T-helper 2 cell treated with Interferon-gamma antibody and Interleukin-4, amounts not matched to agents 5 μg/mL and 100 μg/mL, for 36 hours (primary cell): ENCODE data around the gene MTAP.

Experiments used
- DNase-seq: peaks from one replicate; pipeline ENCODE4 v3.0.0; 2021; ENCODE audit warnings: low spot score
- H3K27ac Mint-ChIP-seq: one replicate; pipeline ENCODE4 v1.8.0; 2021; ENCODE audit warnings: mild to moderate bottlenecking, mixed read lengths
- H3K27me3 Mint-ChIP-seq: one replicate; pipeline ENCODE4 v1.8.0; 2021; ENCODE audit warnings: low read depth, mixed read lengths
- H3K36me3 Mint-ChIP-seq: one replicate; pipeline ENCODE4 v1.8.0; 2021; ENCODE audit warnings: low read depth, mixed read lengths
- H3K4me1 Mint-ChIP-seq: one replicate; pipeline ENCODE4 v1.8.0; 2021; ENCODE audit warnings: low read depth, mixed read lengths
- H3K4me3 Mint-ChIP-seq: one replicate; pipeline ENCODE4 v1.8.0; 2022; ENCODE audit warnings: mild to moderate bottlenecking, moderate library complexity, mixed read lengths
- H3K9me3 Mint-ChIP-seq: one replicate; pipeline ENCODE4 v1.8.0; 2021; ENCODE audit warnings: mixed read lengths

MTAP gene

DNA sequence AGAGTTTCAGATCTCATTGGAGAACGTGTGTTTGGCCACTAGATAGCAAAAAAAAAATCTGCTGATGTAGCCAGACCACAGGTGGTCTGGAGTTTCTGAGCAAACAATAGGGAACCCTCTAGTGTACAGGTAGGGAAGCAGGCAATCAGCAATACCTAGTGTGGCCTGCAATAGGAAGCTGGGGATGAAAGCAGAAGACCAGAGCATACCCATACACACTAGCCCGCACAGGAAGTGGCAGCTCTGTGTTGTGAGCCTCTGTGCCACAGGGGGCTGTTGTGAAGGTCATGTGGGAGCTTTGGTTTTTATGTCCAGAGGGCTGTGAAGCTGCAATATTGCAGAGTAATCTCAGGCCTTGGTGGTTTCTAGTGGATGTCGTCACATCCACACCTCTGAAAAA, 81.2 kb downstream of the MTAP start:
- Mint-ChIP-seq H3K4me1 (peaks cover 2% of the 10 kb centered on the region), H3K9me3 (peaks cover 43% of the 10 kb centered on the region), H3K27me3 (no peaks in the 10 kb centered on the region), H3K4me3 (no peak overlapping the region), H3K36me3 (peaks cover 47% of the 10 kb centered on the region), H3K27ac (no peak overlapping the region)
- no peak for DNase-seq

DNA sequence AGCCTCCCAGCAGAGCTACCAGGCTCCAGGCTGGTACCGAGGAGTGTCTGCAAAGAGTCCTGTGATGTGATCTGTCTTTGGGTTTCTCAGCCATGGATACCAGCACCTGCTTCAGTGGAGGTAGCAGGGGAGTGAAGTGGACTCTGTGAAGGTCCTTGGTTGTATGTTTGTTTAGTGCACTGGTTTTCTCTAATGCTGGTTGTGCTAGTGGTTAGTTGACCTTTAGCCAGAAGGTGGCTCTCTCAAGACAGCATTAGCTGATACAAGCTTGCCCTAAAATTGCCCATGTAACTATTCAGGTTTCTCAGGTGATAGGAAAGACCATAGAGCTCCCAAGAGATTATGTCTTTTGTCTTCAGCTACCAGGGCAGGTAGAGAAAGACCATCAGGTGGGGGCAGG, 87.2 kb downstream of the MTAP start:
- H3K4me1 Mint-ChIP-seq, result no peaks in the 10 kb centered on the region

DNA sequence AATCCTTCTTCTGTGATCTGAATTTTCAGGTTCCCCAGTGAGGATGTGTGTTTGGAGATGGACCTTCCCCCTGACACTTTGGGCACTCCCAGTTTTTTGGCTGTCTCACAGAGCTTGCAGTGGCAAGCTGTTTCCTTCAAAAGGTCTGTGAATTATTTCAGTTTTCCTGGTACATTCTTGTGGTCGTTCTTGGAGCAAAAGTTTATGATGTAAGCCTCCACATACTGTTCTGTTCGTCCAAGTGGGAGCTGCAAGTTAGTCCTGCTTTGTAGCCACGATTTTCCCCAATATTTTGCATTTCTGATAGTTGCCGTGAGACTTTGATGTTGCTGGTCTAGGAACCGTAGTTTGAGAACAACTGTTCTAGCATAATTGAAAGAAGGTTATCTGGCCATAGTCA, 88.3 kb downstream of the MTAP start:
- H3K27ac Mint-ChIP-seq, result no peak overlapping the region
- H3K9me3 Mint-ChIP-seq, result peaks cover 55% of the 10 kb centered on the region
- peaks cover 45% of the 10 kb centered on the region for H3K36me3 Mint-ChIP-seq
- no peak for DNase-seq
- H3K4me1 Mint-ChIP-seq, result no peaks in the 10 kb centered on the region
- no peaks in the 10 kb centered on the region for H3K27me3 Mint-ChIP-seq
- no peak overlapping the region for H3K4me3 Mint-ChIP-seq

More for the DNA sequence above, 87.2 kb downstream of the MTAP start:
- DNase-seq, result no peak
- no peak overlapping the region for H3K27ac Mint-ChIP-seq
- no peak overlapping the region for H3K4me3 Mint-ChIP-seq
- H3K27me3 Mint-ChIP-seq, result no peaks in the 10 kb centered on the region
- peaks cover 50% of the 10 kb centered on the region for H3K9me3 Mint-ChIP-seq
- peaks cover 47% of the 10 kb centered on the region for H3K36me3 Mint-ChIP-seq

DNA sequence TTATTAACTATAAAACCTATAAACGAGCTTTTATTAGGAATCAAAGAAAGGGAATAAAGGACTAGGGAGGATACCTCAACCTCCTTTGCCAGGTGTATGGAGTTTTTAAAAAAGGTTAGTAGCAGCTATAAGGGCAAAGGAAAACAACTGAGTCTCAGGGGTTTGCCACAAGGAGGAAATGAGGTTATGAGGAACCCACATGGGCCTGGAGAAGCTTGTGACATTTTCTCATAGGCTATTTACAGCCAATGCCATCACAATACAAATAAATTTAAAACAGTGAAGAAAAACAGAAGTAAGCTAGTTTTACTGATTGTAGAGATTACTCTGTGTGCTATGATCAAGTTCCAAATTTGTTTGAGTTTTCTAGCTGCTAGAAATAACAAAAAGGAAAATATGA, 99.1 kb downstream of the MTAP start:
- H3K4me3 Mint-ChIP-seq, result no peak overlapping the region
- no peaks in the 10 kb centered on the region for H3K27me3 Mint-ChIP-seq
- DNase-seq, result no peak
- H3K4me1 Mint-ChIP-seq, result peaks cover 2% of the 10 kb centered on the region
- H3K27ac Mint-ChIP-seq, result no peak overlapping the region
- peaks cover 12% of the 10 kb centered on the region for H3K36me3 Mint-ChIP-seq
- H3K9me3 Mint-ChIP-seq, result peaks cover 29% of the 10 kb centered on the region

DNA sequence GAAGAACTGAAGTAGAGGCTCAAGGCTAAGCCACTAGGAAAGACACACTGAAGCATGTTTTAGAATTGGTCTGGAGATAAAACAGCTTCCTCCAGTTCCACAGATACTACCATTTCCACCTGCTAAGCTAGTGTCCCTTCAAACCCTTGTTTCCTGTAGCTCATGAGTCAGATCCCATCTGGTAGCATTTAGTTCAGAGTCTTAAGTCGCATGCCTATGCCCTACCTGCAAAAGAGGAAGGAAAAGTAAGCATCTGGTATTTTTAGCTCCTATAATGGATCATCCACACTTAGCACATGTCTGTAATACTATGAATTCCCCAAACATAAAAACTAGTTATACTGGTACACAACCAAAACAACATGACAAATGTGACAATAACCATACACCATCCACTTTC, 99.7 kb downstream of the MTAP start:
- Mint-ChIP-seq H3K27ac (no peak overlapping the region), H3K9me3 (peaks cover 28% of the 10 kb centered on the region)

DNA sequence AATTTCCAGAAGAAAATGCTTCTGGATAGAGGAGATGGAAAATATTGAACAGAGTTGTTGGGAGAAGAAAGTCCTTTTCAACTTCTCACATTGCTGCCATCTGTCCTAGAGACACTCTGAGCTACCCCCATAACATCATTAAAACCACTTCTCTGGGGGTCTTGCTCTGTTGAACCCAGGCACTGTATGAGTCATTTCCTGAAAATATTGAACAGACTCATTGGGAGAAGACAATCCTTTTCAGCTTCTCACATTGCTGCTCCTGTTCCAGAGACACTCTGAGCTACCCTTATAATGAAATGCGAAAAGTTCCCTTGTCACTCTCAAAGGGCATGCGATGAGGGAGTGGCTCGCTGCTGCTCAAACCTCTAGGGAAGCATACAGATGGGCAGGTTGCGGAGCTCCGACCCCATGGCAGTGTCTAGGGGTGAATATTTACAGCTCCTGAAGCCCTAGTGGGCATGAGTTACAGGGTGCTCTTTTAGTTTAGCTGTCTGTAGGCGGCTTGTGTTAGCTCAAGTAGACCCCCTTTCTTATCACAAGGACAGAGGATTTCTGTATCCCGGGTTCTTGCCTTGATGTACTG, 101.0 kb downstream of the MTAP start:
- peaks cover 30% of the 10 kb centered on the region for H3K9me3 Mint-ChIP-seq
- H3K27me3 Mint-ChIP-seq, result no peaks in the 10 kb centered on the region
- peaks cover 12% of the 10 kb centered on the region for H3K36me3 Mint-ChIP-seq
- no peak overlapping the region for H3K27ac Mint-ChIP-seq
- no peak for DNase-seq
- H3K4me1 Mint-ChIP-seq, result peaks cover 2% of the 10 kb centered on the region
- no peak overlapping the region for H3K4me3 Mint-ChIP-seq

More for the DNA sequence above, 99.7 kb downstream of the MTAP start:
- no peak for DNase-seq
- Mint-ChIP-seq H3K4me3 (no peak overlapping the region), H3K27me3 (no peaks in the 10 kb centered on the region), H3K4me1 (peaks cover 2% of the 10 kb centered on the region), H3K36me3 (peaks cover 12% of the 10 kb centered on the region)

DNA sequence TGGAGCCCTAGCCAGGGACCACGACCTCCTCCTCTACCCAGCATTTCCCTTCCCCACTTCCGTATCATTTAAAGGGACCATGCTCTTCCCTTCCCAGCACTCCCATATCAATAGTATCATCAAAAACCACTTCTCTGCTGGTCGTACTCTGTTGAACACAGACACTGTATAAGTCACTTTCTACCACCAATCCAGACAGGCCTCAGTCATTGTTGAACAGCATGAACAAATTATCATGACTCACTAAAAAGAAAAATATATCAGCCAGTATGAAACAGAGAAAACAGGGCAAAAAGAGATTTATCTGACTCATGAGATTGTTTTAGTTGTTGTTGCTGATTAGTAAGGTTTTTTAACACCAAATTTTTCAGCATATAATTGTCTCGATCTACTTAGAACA, 101.9 kb downstream of the MTAP start:
- H3K4me3 Mint-ChIP-seq, result no peak overlapping the region
- no peaks in the 10 kb centered on the region for H3K27me3 Mint-ChIP-seq
- DNase-seq, result no peak
- peaks cover 2% of the 10 kb centered on the region for H3K4me1 Mint-ChIP-seq
- H3K9me3 Mint-ChIP-seq, result peaks cover 36% of the 10 kb centered on the region
- H3K36me3 Mint-ChIP-seq, result peaks cover 16% of the 10 kb centered on the region
- H3K27ac Mint-ChIP-seq, result no peak overlapping the region

DNA sequence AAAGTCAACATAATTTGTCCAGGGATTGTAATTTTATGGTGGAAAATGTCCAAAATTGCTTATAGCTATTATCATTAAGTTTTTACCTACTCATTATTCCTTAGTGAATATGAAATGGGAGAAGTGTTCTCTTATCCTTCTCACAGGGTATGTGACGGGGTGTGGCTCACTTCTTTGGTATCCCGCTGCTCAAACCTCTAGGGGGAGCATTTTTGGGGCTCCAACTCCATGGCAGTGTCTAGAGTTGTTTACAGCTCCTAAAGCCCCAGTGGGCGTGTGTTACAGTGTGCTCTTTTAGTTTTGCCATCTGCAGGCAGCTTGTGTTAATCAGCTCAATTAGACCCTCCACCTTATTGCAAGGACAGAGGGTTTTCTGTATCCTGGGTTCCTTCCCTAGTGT, 102.3 kb downstream of the MTAP start:
- peaks cover 18% of the 10 kb centered on the region for H3K36me3 Mint-ChIP-seq
- H3K4me1 Mint-ChIP-seq, result peaks cover 2% of the 10 kb centered on the region
- no peaks in the 10 kb centered on the region for H3K27me3 Mint-ChIP-seq
- no peak overlapping the region for H3K27ac Mint-ChIP-seq
- no peak for DNase-seq
- no peak overlapping the region for H3K4me3 Mint-ChIP-seq
- peaks cover 38% of the 10 kb centered on the region for H3K9me3 Mint-ChIP-seq

DNA sequence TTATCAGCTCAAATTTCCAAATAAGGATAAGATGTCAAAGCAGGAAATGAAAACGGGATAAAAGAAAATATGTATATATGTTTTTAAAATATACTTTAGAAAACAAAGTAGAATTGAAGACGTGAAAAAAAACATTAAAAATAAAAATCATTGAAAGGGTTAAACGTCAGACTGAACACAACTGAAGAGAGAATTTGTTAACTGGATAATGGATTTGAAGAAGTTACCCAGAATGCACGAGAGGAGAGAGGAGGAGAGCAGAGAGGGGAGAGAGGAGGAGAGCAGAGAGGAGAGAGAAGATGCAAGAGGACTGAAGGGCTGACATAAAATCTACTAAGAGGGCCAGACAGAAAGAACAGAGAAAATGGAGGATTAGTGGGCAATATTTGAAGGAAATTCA, 103.8 kb downstream of the MTAP start:
- H3K4me3 Mint-ChIP-seq, result no peak overlapping the region
- no peak overlapping the region for H3K27ac Mint-ChIP-seq
- H3K4me1 Mint-ChIP-seq, result peaks cover 2% of the 10 kb centered on the region
- no peak for DNase-seq
- peaks cover 33% of the 10 kb centered on the region for H3K9me3 Mint-ChIP-seq
- peaks cover 14% of the 10 kb centered on the region for H3K36me3 Mint-ChIP-seq
- H3K27me3 Mint-ChIP-seq, result no peaks in the 10 kb centered on the region

DNA sequence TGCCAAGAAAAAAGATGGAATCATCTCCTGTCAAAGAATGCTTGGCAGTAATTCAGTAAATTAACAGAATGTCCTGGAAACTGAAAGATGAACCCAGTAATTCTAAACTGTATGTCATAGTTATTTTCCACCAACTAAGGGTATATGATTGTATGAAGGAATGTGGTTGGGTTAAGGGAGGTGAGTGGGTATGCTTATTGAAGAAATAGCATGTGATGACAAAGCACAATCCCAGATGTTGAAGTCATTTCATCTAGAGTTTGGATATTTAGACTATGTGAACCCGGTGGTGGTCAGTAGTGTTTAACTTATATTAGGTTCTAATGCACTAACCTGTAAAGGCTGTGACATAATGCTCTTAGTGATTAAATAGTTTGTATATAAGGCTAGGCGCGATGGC, 104.4 kb downstream of the MTAP start:
- Mint-ChIP-seq H3K36me3 (peaks cover 14% of the 10 kb centered on the region), H3K27me3 (no peaks in the 10 kb centered on the region), H3K27ac (no peak overlapping the region), H3K9me3 (peaks cover 39% of the 10 kb centered on the region), H3K4me3 (no peak overlapping the region), H3K4me1 (peaks cover 2% of the 10 kb centered on the region)
- no peak for DNase-seq

DNA sequence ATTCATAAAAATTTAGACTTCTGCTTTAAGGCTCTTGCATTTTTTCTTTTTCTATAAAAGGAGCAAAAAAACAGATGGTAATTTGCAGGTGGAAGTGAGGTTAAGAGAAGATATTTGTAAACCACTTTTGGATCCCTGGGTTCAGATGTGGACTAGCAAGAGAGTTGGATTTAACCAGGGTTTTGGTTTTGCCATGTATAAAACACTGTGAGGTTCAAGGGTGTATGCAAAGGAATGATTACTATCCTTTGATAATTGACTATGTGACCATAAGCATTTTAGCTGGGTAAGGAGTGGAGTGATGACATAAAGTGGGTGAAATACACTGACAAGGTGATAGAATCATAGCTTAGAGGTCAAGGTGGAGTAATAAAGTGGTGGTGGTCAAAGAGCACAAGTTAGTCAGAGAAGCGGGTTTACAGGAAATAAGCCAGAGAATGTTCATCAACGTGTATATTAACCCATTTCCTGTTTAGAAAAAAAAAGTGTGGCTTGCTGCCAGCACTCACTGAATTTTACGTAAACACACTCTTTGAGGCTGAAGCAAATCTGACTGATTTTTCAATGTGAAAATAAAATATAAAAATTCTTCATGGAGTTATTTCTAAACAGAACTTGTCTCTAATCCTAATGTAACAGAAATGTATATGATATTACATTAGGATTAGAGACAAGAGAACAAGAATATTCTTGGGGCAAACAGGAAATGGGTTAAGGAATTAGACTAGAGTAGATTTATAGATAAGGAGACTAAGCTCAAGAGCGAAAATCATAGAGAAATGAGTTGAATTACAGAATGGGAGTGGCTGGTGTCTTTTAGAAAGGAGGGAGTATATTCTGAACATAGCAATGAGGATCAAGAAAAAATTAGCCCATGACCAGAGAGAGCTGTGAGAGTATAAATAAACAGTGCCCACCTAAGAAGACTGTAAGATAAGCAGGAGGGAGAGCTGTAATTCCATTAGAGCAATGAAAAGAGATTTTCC, 117.2 kb downstream of the MTAP start:
- DNase-seq, result peak; percentile 21

DNA sequence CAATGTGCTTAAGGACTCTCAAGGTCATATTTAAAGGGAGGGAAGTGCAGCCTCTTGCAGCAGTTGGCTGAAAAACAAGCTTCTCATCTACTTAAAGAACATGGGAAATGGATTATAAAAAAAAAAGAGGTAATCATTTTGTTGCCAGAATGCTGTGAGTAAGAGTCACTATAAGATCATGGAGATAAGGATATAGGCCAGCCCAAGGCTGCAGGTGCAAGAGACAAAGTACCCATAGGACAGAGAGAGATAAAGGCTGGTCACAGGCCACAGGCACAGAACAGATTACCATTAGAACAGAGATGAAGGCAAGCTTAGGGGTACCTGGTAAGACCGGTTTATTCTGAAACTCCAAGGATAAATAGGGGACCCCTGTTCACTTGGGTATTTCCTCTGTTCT, 121.3 kb downstream of the MTAP start:
- DNase-seq, result no peak
- Mint-ChIP-seq H3K4me3 (no peak overlapping the region), H3K27ac (no peak overlapping the region), H3K27me3 (no peaks in the 10 kb centered on the region), H3K4me1 (peaks cover 45% of the 10 kb centered on the region), H3K9me3 (peaks cover 7% of the 10 kb centered on the region), H3K36me3 (peaks cover 12% of the 10 kb centered on the region)

More for the DNA sequence above, 117.2 kb downstream of the MTAP start:
- Mint-ChIP-seq H3K4me1 (peaks cover 44% of the 10 kb centered on the region), H3K27ac (peak overlapping the region; percentile 91), H3K4me3 (peak overlapping the region; percentile 76), H3K9me3 (peaks cover 34% of the 10 kb centered on the region), H3K27me3 (no peaks in the 10 kb centered on the region), H3K36me3 (peaks cover 22% of the 10 kb centered on the region)

DNA sequence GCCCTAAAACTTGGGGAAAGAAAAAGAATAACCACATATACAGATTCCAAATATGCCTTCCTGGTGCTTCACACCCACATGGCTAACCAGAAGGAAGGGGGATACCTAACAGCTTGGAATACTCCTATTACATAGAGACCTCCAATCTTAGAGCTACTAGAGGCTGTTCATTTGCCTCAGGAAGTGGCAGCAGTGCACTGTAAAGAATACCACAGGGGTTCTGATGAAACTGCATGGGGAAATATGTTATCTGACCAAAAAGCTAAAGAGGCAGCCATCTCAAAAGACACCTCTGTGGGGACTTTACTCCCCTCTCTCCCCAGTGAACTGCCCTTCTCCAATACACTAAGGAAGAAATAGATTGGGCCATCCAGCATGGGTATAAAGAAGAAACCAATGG, 125.3 kb downstream of the MTAP start:
- Mint-ChIP-seq H3K4me3 (no peak overlapping the region), H3K4me1 (peaks cover 22% of the 10 kb centered on the region), H3K27ac (no peak overlapping the region), H3K9me3 (no peaks in the 10 kb centered on the region), H3K27me3 (no peaks in the 10 kb centered on the region), H3K36me3 (peaks cover 20% of the 10 kb centered on the region)
- no peak for DNase-seq

DNA sequence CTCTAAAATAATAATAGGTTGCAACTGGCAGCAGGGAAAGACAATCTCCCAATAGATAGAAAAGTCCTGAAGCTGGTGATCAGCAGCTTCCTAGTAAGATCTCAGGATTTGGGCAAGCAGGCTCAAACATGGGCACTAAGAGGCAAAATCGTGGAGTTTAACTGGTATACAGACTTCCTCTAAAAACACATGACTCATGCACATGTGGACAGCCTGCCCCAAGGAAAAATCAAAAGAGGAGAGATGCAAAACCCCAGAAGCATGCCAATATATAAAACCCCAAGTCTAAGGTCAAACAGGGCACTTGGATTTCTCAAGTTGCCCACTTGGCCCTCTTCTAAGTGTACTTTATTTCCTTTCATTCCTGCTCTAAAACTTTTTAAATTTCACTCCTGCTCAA, 129.0 kb downstream of the MTAP start:
- Mint-ChIP-seq H3K9me3 (no peaks in the 10 kb centered on the region), H3K27me3 (no peaks in the 10 kb centered on the region), H3K4me1 (peaks cover 11% of the 10 kb centered on the region), H3K36me3 (peaks cover 17% of the 10 kb centered on the region), H3K4me3 (no peak overlapping the region), H3K27ac (no peak overlapping the region)
- no peak for DNase-seq
